ENCODE measurements around the gene SMPD2.
"Not testable (repeated sequence)": the region's sequence is repeated elsewhere in the genome, so short reads cannot be mapped to it uniquely, and the experiment has no call there.

The SMPD2 gene

GRCh38 chr6:109447878-109448555 lies 7.5 kb downstream of the SMPD2 start:
- DNase-seq = no peak

GRCh38 chr6:109448615-109449014 lies 8.1 kb downstream of the SMPD2 start:
- no peak for DNase-seq

GRCh38 chr6:109449064-109449794 lies 8.7 kb downstream of the SMPD2 start:
- no peak for DNase-seq

DNA sequence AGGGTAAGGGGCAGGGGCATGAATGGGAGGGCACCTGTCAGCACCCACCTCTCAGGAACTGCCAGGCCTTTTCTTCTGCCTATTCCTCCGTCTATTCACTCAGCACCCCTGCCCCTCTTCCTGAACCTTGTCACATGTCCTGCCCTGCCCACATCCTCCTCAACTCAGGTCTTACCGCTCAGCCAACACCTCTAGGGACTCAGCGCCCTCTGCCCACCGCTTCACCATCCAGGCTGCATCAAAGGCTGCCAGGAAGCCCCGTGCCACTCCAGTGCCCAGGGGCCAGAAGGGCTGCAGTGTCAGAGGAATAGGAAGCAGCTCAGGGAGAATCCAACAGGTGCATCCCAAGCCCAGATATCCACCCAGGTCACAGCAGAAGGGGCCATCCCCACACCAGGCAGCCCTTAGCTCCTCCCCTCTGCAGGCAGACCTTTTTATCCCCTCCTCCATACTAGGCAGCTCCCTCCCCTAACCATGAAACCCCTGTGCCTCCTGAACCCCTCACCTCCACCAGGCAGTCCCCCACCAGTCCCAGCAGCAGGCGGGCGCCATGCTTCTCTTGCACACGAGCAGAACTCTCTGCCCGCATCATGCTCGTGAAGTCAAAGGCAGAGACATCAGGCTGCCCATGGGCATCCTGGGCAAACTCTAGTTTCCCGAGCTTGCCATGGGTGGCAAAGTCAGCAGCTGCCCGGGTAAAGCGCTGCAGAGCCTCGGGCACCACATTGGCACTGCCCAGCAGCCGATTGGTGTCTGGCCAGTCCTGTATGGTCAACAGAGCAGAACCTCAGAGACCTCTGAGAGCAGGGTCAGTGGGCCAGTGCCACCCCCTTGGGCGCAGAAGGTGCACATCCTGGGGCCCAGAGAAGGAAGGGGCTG lies 9.5 kb downstream of the SMPD2 start:
- DNase-seq = no peak

- DNase-seq = no peak
Measured at GRCh38 chr6:109450801-109451200, 10.3 kb downstream of the SMPD2 start.

DNA sequence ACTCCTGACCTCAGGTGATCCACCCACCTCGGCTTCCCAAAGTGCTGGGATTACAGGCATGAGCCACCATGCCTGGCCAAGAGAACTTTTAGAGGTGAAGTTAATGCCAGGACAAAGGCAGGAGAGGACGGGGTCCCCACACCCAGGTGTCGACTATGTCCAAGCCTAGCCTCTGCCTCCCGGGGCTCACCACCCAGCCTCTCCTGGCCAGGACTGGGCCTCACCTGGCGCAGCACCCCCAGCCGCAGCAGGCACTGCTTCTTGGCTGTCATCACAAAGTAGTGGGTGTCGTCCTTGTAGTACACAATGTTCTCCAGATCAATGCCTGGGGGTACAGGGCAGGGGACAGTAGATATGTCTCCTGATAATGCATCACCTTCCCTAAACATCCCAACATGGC lies 10.9 kb downstream of the SMPD2 start:
- DNase-seq = no peak

GRCh38 chr6:109452181-109452580 lies 11.7 kb downstream of the SMPD2 start:
- DNase-seq = no peak

- DNase-seq = no peak
Measured at GRCh38 chr6:109453156-109453555, 12.6 kb downstream of the SMPD2 start.

- no peak for DNase-seq
Measured at GRCh38 chr6:109453594-109454495, 13.3 kb downstream of the SMPD2 start.

DNA sequence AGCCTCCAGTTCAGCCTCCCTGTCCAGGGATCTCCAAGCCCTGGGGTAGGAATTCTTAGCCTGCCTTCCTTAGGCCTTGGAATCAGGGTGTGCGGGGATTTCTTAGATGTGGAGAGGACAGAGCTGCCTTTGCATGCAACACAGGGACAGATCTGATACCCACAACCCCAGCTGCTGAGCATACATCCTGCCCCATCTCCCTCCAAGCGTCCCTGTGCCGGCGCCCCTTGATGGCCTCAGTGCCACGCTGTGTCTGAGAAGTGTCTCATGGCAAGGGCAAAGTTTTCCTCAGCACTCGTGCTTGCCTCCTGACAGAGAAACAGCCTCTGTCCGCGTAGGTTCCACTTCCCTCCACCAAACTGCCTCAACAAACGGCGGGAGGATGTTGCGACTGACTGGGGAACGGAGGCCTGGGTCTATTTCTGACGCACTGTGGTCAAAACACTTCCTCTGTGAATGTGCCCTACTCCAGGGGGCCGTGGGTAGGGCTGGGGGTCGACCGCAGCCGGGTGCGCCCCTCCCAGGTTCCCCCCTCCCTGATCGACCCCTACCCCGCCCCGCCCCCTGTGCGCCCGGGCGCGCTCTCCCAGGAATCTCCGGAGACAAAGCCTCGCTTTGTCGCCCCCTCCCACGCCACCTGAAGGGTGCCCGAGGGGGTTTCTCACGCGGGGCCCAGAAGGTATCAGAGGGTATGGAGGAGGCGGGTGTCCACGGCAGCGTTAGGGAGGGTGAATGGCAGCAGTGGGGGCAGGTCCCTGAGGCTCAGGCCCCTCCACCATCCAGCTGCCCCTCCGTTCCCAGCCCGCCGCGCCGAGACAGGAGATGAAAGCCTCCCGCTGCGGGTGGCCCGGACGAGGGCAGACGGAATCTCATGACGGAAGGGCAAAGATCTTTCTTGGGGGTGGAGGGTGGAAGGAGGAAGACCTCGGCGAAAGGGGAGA lies 14.2 kb downstream of the SMPD2 start:
- peak; percentile 75 for DNase-seq

GRCh38 chr6:109455437-109456110 lies 15.1 kb downstream of the SMPD2 start, which contains the start of gene MICAL1:
Gene MICAL1, minus strand, starts transcription at chr6:109455772. Its CDS starts 1,576 bp downstream, at chr6:109454196.
- DNase-seq = peak; percentile 75

DNA sequence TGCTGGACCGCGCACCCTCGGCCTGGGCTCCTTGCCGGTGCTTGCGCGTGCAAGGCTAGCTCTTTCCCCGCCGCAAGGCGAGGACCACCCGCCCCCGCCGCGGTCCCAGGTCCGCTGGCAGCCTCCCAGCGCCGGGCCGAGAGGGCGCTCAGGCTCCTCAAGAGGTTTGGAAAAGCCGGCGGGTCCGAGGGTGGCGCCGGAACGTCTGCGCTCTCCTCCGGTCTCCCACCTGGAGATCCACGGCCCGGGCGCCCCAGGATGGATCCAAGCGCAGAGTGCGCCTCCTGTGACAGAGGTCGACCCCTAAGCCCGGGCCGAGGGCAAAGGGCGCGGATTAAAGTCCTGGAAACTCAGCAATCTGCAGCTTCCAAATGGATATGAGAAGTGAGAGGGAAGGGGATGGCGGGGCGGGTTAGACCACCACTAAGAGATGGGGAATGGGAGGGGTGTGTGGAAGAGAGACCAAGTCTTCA lies 15.6 kb downstream of the SMPD2 start:
- DNase-seq = no peak

- no peak for DNase-seq
Measured at GRCh38 chr6:109456710-109457561, 16.4 kb downstream of the SMPD2 start.

DNA sequence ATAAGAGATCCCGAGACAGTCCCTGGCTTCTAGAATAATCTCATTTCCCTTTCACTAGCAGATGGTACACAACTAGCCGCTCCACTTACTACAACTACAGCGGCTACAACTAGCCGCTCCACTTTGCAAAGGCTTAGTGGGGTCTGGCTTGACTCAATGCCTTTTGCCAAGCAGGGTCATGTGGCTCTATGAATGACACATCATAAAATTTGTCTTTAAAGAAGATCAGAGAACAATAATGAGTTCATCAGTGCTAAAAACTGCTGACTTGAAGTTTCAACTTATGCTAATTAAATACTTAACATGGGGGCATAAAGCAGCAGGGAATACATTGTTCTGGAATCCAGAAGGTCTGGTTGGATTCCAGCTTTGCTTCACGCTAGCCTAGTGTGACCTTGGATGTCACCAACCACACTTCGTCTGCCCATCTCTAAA lies 17.1 kb downstream of the SMPD2 start:
- DNase-seq = no peak

DNA sequence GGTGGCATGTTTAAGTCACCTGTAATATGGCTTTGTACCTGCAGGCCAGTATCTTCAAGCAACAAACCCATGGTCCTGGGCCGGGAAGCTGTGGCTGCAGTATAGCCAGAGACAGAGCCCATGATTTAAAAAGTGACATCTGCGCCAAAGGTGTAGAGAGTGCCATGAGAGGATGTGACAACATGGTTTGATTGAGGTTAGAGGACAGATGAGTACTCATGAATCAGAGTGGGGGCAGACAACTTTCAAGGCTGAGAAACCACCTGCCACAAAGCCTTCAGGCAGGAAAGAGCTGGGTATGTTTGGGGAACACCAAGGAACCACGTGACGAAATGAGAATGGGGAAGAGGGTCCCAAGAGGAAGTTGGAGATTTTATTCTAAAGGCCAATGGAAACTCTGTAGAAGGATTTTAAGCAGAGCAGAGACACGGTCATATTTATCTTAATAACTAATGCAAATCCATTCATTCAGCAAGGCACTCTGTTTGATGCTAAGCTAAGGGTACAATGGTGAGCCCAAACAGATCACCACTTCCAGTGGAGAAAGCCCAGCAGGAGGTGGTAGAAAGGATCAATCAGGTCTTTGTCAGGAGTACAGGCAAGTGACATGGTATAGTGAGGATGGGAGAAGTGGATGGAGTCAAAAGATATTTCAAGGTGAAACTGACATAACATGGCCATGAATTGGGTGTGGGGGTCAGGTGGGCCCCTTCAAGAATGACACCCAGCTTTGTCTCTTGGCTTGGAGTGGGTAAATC lies 18.4 kb downstream of the SMPD2 start:
- DNase-seq = peak; percentile 54

- no peak for DNase-seq
Measured at GRCh38 chr6:109460161-109460829, 19.8 kb downstream of the SMPD2 start.

GRCh38 chr6:109461205-109461604 lies 20.7 kb downstream of the SMPD2 start:
- DNase-seq = not testable (repeated sequence)
